Keratinocyte (primary cell): ENCODE measurements around the gene GPR34. TPM values are rescaled to one million over a fixed set of nuclear protein-coding genes. Genes with fewer than 3 reads are reported as not detected.

Experiments used
- DNase-seq: peaks from one replicate; pipeline ENCODE4 v3.0.0-alpha.2; 2011; ENCODE audit warnings: low read depth, missing footprints, low spot score
- FAIRE-seq: peaks from 2 replicates; lab custom pipeline; 2011; peaks lifted over from hg19 to GRCh38; lab: Jason Lieb, UNC
- H2AFZ ChIP-seq: 2 replicates; pipeline ENCODE4 v1.6.0; 2012; ENCODE audit warnings: low read length, control low read depth, inconsistent platforms; ENCODE audit not compliant: control insufficient read depth
- H3K27ac ChIP-seq: 2 replicates; pipeline ENCODE4 v1.5.1; 2011; ENCODE audit warnings: low read length; ENCODE audit not compliant: control insufficient read depth, insufficient read depth
- H3K27me3 ChIP-seq: 3 replicates; pipeline ENCODE4 v1.6.0; 2011; ENCODE audit warnings: low read length; ENCODE audit not compliant: control insufficient read depth, insufficient read depth; ENCODE audit errors: extremely low read depth
- H3K36me3 ChIP-seq, 2 experiments: 2 replicates in 1 of 2; 3 replicates in 1 of 2; pipeline ENCODE4 v1.5.1; 2011; ENCODE audit warnings: low read length in 2 of 2, mild to moderate bottlenecking in 1 of 2; ENCODE audit not compliant: control insufficient read depth in 2 of 2, insufficient read depth in 2 of 2; ENCODE audit errors: extremely low read depth in 1 of 2
- H3K4me1 ChIP-seq: 3 replicates; pipeline ENCODE4 v1.5.1; 2011; ENCODE audit warnings: low read length; ENCODE audit not compliant: control insufficient read depth, insufficient read depth; ENCODE audit errors: extremely low read depth
- H3K4me2 ChIP-seq: 3 replicates; pipeline ENCODE4 v1.6.0; 2011; ENCODE audit warnings: low read depth, low read length; ENCODE audit not compliant: control insufficient read depth, insufficient read depth; ENCODE audit errors: extremely low read depth
- H3K4me3 ChIP-seq, 3 experiments: fragments of 200-600 bp in 1 of 3; sonication (generic) in 1 of 3; 2 replicates in 2 of 3; 3 replicates in 1 of 3; pipeline ENCODE4 v1.5.1; 2011 to 2016; ENCODE audit warnings: low read length in 3 of 3, mild to moderate bottlenecking in 3 of 3, control low read depth in 2 of 3, inconsistent platforms in 1 of 3, low read depth in 1 of 3, mixed read lengths in 1 of 3, mixed run types in 1 of 3, moderate library complexity in 1 of 3; ENCODE audit not compliant: control insufficient read depth in 2 of 3, insufficient read depth in 2 of 3; ENCODE audit errors: extremely low read depth in 1 of 3
- H3K79me2 ChIP-seq: 2 replicates; pipeline ENCODE4 v1.6.0; 2012; ENCODE audit warnings: low read length; ENCODE audit not compliant: control insufficient read depth, insufficient read depth
- H3K9ac ChIP-seq: 3 replicates; pipeline ENCODE4 v1.6.0; 2011; ENCODE audit warnings: low read length; ENCODE audit not compliant: control insufficient read depth, insufficient read depth; ENCODE audit errors: extremely low read depth
- H3K9me1 ChIP-seq: 3 replicates; pipeline ENCODE4 v1.6.0; 2011; ENCODE audit warnings: low read length; ENCODE audit not compliant: control insufficient read depth, insufficient read depth; ENCODE audit errors: extremely low read depth
- H3K9me3 ChIP-seq: 2 replicates; pipeline ENCODE4 v1.5.1; 2012; ENCODE audit warnings: low read depth, low read length; ENCODE audit not compliant: control insufficient read depth
- H4K20me1 ChIP-seq: 3 replicates; pipeline ENCODE4 v1.6.0; 2011; ENCODE audit warnings: low read length; ENCODE audit not compliant: control insufficient read depth, insufficient read depth; ENCODE audit errors: extremely low read depth
- EZH2 ChIP-seq: IDR thresholded peaks from one replicate; pipeline ENCODE4 v1.6.1; 2012; ENCODE audit warnings: inconsistent platforms, mild to moderate bottlenecking, low read length, moderate library complexity
- dilution Hi-C: fragments of 300-500 bp; cut with MboI; formaldehyde crosslinking; loops from one replicate; pipeline ENCODE4 v1.7.0; 2020; ENCODE audit warnings: low sequenced_read_pairs; ENCODE audit not compliant: extremely low pct_ligation_motif_present
- polyA plus RNA-seq, 5 experiments: library from polyadenylated mRNA; depleted of rRNA in 3 of 5; stranded (reverse) in 3 of 5; stranded (forward) in 1 of 5; unstranded in 1 of 5; fragments of >200 nt; gene quantifications; 1 replicate in 1 of 5; 2 replicates in 3 of 5; 3 replicates in 1 of 5; pipeline versions ENCODE4 v1.2.1 to v1.2.3, GENCODE V29; 2011 to 2012; ENCODE audit warnings: missing spikeins in 2 of 5, low read depth in 1 of 5, low replicate concordance in 1 of 5
- TF ChIP-seq, protein P1 (sequence below), 3 experiments: IDR thresholded peaks in 1 of 3; conservative IDR thresholded peaks in 1 of 3; optimal IDR thresholded peaks in 1 of 3; 2 replicates in 2 of 3; 3 replicates in 1 of 3; pipeline versions ENCODE3 to v1.5.1; 2011; ENCODE audit warnings: low read length in 3 of 3, mild to moderate bottlenecking in 3 of 3, moderate library complexity in 2 of 3, control low read depth in 1 of 3, inconsistent platforms in 1 of 3; ENCODE audit not compliant: insufficient read depth in 2 of 3; ENCODE audit errors: extremely low read depth in 1 of 3

The GPR34 gene
- polyA plus RNA-seq, 1 donor (not counting 4 experiments of a cell fraction or from before 2014, with no cell fraction given), result not detected

DNA sequence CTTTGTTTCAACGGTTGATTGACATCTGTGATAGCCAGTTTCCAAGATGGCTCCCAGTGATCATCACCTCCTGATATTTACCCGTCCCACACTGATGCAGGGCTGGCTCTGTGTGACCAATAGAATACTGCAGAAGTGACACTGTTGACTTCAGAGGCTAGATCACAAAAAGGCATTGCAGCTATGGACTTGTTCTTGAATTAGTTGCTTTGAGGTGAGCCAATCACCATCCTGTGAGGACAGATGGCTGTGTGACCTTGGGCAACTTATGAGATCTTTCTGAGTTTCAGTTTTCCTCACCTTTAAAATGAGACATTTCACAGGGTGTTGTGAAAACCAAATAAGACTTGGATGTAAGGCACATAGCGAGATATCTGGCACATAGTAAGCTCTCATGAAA lies 33.4 kb downstream of the GPR34 start:
- no peak overlapping the region for H3K27ac ChIP-seq
- H3K9me1 ChIP-seq, result no peaks in the 10 kb centered on the region
- no peak overlapping the region for H3K9ac ChIP-seq
- no peak overlapping the region for H3K4me3 ChIP-seq
- H4K20me1 ChIP-seq, result no peaks in the 10 kb centered on the region
- no peaks in the 10 kb centered on the region for H3K9me3 ChIP-seq
- no peaks in the 10 kb centered on the region for H3K79me2 ChIP-seq
- no peak overlapping the region for H2AFZ ChIP-seq
- H3K27me3 ChIP-seq, result no peaks in the 10 kb centered on the region
- FAIRE-seq (no peak), DNase-seq (no peak)
- dilution Hi-C loops, result no loop called here
- H3K4me1 ChIP-seq, result no peaks in the 10 kb centered on the region
- H3K4me2 ChIP-seq, result no peak overlapping the region
- H3K36me3 ChIP-seq, result no peaks in the 10 kb centered on the region
- TF ChIP-seq EZH2, result no peak
- TF ChIP-seq, protein P1, sequence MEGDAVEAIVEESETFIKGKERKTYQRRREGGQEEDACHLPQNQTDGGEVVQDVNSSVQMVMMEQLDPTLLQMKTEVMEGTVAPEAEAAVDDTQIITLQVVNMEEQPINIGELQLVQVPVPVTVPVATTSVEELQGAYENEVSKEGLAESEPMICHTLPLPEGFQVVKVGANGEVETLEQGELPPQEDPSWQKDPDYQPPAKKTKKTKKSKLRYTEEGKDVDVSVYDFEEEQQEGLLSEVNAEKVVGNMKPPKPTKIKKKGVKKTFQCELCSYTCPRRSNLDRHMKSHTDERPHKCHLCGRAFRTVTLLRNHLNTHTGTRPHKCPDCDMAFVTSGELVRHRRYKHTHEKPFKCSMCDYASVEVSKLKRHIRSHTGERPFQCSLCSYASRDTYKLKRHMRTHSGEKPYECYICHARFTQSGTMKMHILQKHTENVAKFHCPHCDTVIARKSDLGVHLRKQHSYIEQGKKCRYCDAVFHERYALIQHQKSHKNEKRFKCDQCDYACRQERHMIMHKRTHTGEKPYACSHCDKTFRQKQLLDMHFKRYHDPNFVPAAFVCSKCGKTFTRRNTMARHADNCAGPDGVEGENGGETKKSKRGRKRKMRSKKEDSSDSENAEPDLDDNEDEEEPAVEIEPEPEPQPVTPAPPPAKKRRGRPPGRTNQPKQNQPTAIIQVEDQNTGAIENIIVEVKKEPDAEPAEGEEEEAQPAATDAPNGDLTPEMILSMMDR (optimal IDR thresholded peaks at IDR 0.05 in 1 of 3, IDR thresholded peaks at IDR 0.05 in 1 of 3, conservative IDR thresholded peaks at IDR 0.05 in 1 of 3; ENCODE audit: extremely low read depth in 1 of 3, insufficient read depth in 2 of 3, low read length in 3 of 3), result no peak

DNA sequence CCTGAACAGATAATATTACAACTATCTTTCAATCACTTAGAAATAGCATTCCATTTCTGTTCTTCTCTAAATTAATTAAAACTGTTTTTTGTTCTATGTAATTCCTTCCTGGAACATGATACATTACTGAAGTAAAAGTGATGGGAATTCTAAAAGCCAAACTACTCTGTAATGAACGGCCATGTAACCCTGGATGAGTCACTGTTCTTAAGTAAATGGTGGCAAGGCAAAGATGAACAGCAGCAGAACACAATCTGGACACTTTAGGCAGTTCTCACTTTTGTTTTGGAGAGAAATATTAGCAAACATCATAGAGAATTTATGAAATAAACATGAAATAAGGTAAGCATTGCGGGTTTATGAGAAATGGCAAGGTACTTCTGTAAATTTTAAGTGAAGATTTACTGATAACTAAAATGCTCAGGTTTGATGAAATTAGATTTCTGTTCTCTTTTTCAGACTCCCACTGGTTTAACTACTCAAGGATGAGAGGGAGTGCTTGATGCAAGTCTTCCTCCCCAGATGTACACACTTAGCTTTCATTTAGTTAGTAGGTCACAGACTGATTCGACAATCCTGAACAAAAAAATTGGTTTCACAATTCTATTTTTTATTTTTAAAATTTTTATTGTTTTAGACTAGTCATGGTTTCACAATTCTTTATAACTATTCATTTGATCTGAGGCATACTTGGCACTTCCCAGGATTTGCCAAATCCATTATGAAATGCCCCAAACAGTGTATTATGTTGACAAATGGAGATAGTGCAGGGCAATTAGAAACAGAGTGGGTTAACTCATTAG lies 34.2 kb downstream of the GPR34 start:
- H3K4me3 ChIP-seq, result no peak overlapping the region
- no peaks in the 10 kb centered on the region for H3K27me3 ChIP-seq
- TF ChIP-seq EZH2, result no peak
- TF ChIP-seq, protein P1 (optimal IDR thresholded peaks at IDR 0.05 in 1 of 3, IDR thresholded peaks at IDR 0.05 in 1 of 3, conservative IDR thresholded peaks at IDR 0.05 in 1 of 3; ENCODE audit: extremely low read depth in 1 of 3, insufficient read depth in 2 of 3, low read length in 3 of 3), result no peak
- H3K4me2 ChIP-seq, result no peak overlapping the region
- no peaks in the 10 kb centered on the region for H3K36me3 ChIP-seq
- no peaks in the 10 kb centered on the region for H3K9me1 ChIP-seq
- no peaks in the 10 kb centered on the region for H4K20me1 ChIP-seq
- H3K27ac ChIP-seq, result no peak overlapping the region
- H3K79me2 ChIP-seq, result no peaks in the 10 kb centered on the region
- H2AFZ ChIP-seq, result no peak overlapping the region
- dilution Hi-C loops, result no loop called here
- no peaks in the 10 kb centered on the region for H3K4me1 ChIP-seq
- H3K9me3 ChIP-seq, result no peaks in the 10 kb centered on the region
- no peak for DNase-seq
- no peak for FAIRE-seq
- H3K9ac ChIP-seq, result no peak overlapping the region
